Measurements from ENCODE around the gene TUBB8B. TPM values are rescaled to one million over a fixed set of nuclear protein-coding genes. Genes with fewer than 3 reads are reported as not detected.
"Not testable (repeated sequence)": the region's sequence is repeated elsewhere in the genome, so short reads cannot be mapped to it uniquely, and the experiment has no call there.

TUBB8B gene
- 0.72 and 1.0 TPM in 2 replicates for total RNA-seq (2021)
- long read RNA-seq: 0 reads

GRCh38 chr18:49176-49665, at the start of gene TUBB8B:
TSS of gene TUBB8B (minus strand) at chr18:49615. CDS start at chr18:49557, 58 bp downstream.
- H2BK20ac ChIP-seq (ENCODE audit: low read depth, low read length, poor library complexity, severe bottlenecking); H3K4me1 Mint-ChIP-seq; H3K27ac Mint-ChIP-seq; H3K23me2 ChIP-seq (ENCODE audit: insufficient read length, low read depth, low read length, poor library complexity, severe bottlenecking); H4K20me1 ChIP-seq (ENCODE audit: control insufficient read depth, insufficient read depth, insufficient read length); H3K23ac ChIP-seq (ENCODE audit: insufficient read length, low read depth, low read length); H3K27ac ChIP-seq (ENCODE audit: insufficient read length, low read depth, low read length); H3K18ac ChIP-seq (ENCODE audit: insufficient read length, low read depth, low read length); H3T11ph ChIP-seq (ENCODE audit: low read length); H3K9me3 ChIP-seq (ENCODE audit: control insufficient read depth, low read depth, low read length); H3K79me1 ChIP-seq (ENCODE audit: insufficient read depth, low read depth, low read length, poor library complexity, severe bottlenecking); H3K4me3 Mint-ChIP-seq; DNase-seq; H4K91ac ChIP-seq (ENCODE audit: insufficient read length, low read depth, low read length); H3K56ac ChIP-seq (ENCODE audit: insufficient read length, low read depth, low read length); H2BK5ac ChIP-seq (ENCODE audit: insufficient read length, low read length); H4K5ac ChIP-seq (ENCODE audit: insufficient read length, low read depth, low read length); H3K14ac ChIP-seq (ENCODE audit: insufficient read depth, low read length); H2BK15ac ChIP-seq (ENCODE audit: low read depth, low read length); H3K4ac ChIP-seq (ENCODE audit: low read depth, low read length); H2BK12ac ChIP-seq (ENCODE audit: insufficient read length, low read depth, low read length); H2AK5ac ChIP-seq (ENCODE audit: insufficient read length, low read length); H3K4me1 ChIP-seq (ENCODE audit: insufficient read depth, low read length); H2BK120ac ChIP-seq (ENCODE audit: low read depth, low read length, poor library complexity, severe bottlenecking); H3K4me2 ChIP-seq (ENCODE audit: insufficient read depth, insufficient read length, low read length); H3K79me2 ChIP-seq (ENCODE audit: insufficient read depth, low read length); H3K36me3 Mint-ChIP-seq (ENCODE audit: insufficient read depth in 1 of 3, low read depth in 3 of 3); H4K8ac ChIP-seq (replicated peaks; ENCODE audit: insufficient read length, low read depth, low read length); H3K27me3 ChIP-seq (ENCODE audit: insufficient read depth, low read length); H2AFZ ChIP-seq (ENCODE audit: low read length); H3K9ac ChIP-seq (ENCODE audit: extremely low read depth, insufficient read length, low read length); H3K27me3 Mint-ChIP-seq (ENCODE audit: low read depth): not testable (repeated sequence)
- no CpG with 5 or more reads among the region's 37 CpGs for WGBS (ENCODE audit: extremely low coverage, insufficient read length, low lambda C conversion rate)
- peaks cover 5 to 27% of the 10 kb centered on the region in 2 experiments for H3K9me3 Mint-ChIP-seq

Measured in H9 (cell line).